ENCODE results near the gene AAR2.

The AAR2 gene

DNA sequence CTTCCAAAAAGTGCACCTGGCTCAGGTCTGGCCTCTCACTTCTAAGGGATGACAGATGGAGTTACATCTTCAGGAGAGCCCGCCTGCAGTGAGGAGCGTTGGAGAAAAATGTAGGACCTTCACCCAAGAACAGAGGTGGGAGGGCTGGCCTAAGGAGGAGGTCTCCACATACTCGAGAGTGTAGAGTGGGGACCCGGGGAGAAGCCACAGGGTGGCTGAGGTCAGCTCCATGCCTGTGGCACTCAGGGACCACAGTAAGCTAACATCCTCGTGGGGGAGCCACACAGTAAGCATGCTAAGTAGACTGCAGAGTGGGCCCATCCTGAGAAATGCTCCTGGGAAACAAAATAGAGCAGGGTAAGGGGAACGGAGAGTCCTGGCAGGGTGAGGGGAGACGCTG, 24.0 kb downstream of the AAR2 start:
- no peak for DNase-seq (ENCODE audit: low spot score)

DNA sequence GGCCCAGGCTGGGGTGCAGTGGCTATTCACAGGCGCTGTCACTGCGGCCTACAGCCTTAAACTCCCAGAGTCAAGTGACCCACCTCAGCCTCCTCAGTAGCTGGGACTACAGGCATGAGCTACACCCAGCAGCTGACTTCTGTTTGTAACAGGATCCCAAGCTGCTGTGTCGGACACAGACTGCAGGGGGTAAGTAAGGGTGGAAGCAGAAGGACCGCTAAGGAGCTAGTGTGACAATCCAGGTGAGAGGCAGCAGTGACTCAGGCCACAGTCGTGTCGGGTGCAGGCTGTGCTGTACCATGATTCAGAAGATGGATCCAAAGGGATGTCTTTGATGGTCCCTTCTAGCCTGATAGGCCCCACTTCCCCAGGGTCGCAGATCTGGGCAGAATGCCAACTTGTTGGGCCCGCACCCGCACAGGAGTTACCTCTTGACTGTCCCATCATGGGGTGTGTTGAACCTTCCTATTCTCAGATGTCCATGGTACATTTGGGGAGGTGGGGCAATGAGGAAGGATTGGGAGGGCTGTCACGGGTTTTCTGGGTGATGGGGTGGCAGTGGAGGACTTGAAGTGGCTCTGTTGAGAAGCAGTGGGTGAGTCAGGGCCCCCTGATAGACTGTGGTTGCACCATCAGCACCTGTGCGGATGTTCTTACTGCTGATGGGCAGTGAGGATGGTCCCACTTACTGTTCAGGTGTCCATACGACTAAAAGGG, 25.3 kb downstream of the AAR2 start:
- no peak for DNase-seq (ENCODE audit: low spot score)

DNA sequence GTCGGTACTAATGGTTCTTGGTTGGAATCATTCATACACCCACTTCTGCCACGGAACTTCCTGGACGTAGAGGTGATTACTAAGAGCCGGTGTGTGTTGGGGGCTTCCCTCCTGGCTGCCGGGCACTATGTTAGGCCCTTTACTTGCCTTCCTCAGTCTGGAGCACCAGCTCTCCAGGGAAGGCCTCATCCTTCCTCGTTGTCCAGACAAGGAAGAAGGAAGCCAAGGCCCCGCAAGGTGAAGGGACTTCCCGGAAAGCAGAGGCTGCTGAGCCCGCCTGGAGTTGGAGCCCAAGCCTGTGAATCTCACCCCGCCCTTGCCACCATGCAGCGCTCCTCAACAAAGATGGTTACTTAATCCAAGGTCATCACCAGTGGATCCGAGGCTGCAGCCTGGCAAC, 26.2 kb downstream of the AAR2 start:
- no peak for DNase-seq (ENCODE audit: low spot score)

DNA sequence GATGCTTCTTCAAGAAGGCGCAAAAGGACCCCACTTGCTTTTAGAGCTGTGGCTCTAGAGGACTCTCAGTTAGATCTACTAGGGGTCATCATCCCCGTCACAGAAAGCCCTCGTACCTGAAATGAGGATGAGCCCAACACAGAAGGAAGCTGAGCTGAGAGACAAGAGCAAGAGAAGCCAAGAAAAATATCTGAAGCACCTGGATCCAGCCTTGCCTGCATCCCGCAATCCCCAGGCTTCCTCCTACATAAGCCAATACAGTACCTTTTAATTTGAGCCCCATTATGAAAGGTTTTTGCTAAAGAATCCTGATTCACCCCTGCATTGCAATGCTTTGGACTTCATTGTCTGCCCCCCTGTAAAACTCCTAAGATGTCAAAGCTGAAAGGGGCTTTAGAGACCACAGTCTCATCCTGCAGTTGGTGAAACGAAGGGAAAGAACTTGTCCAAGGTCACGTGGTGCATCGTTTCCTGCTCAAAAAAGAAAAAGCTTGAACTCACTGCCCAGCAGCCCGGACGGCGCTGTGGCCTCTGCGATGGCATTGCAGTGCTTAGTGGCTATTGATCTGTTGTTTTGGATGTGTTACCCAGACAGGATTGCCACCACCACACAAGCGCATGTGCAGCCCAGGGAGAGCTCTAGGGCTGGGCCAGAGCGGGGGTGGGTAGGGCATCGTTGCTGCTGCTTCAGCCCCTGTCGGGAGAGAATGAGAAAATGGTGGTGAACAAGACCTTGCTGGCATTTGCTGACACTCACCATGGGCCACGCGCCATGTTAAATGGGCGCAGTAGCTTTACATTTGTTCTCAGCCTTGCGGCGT, 28.4 kb downstream of the AAR2 start:
- no peak for DNase-seq (ENCODE audit: low spot score)

DNA sequence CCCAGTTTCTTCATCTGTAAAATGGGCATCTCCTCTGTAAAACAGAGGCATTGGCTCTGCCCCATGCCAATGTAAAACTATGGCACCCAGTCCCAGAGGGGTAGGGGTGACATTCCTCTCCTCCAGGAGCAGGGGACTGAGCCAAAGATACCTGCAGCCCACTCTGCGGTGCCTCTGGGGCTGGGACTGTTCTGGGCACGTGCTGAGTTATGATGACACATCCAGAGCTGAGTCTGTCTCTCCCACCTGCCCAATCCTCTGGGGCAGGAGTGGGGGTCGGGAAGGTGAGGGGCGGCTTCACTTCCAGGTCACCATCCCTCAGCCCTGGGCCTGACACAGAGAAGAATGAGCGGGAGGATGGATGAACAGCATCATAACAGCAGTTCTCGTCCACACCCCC, 29.9 kb downstream of the AAR2 start:
- DNase-seq (ENCODE audit: low spot score), result no peak

DNA sequence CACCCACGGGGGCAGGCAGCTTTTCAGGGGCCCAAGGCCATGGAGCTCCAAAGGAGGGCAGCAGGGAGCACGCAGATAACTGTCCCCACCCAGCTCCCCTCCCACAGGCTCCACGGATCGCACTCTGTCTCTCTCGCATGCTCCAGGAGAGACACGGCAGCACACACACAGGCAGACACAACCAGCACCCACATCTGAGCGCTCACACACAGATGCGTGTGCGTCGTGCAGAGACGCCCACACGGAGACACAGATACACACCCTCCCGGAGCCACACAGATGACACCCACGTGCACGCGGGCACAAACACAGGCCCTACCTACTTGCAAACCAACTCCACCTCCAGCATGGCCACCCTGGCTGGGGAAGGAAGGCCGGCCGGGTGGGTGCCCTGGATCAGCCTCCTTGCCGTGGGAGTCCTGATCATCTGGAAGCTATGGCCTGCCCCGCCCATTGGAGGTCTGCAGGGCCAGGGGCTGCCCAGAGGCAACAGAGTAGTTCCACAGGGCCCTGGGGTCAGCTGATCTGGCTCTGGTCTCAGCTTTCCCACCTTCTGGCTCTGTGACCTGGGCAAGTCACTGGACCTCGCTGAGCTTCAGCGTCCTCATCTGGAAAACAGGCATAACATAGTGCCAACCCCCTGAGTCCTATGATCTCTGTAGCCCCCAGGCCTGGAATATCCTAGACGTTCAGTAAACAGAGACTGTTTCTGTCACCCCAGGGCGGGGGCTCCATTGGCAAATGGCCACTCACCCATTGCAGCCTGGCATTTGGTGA, 31.5 kb downstream of the AAR2 start:
- DNase-seq (ENCODE audit: low spot score), result no peak

DNA sequence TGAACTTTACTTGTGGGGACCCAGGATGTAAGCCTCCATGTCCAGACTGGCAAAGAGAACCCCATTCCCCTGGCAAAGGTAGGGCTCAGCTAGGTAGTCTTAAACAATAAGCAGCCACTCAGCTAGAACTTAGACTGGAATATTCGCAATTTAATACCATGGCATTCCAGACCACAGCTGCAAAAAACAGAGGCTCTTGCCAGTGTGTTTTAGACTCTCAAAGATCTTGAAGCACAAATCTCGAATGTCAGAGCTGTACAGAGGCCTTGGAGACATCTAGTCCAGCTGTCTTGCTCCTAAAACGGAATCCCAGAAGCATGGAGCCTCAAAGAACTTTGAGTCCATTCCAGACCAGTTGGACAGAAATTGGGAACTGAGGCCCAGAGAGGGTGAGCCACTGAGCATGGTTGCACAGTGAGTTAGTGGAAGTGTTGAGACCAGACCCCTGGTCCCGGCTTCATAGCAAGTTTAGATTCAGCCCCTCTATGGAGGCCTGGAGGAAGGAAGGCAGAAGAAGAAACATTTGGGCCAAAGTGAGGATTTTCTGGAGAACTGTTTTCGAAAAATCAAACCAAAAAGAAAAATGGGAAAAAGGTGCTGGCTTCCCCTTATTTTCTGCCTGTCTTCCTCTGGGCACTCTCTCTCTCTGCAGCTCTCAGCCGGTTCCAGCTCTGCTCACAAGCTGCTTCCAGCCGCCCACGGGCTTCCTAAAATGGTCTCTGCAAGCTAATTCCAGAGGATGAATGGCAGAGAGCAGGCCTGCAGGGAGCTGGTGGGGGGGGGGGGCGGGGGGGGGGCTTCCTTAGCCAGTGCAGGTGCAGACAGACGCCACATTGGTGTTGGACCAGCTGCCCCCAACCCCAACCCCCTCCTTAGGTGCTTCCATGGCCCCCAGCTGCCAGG, 32.4 kb downstream of the AAR2 start:
- DNase-seq (ENCODE audit: low spot score), result no peak

DNA sequence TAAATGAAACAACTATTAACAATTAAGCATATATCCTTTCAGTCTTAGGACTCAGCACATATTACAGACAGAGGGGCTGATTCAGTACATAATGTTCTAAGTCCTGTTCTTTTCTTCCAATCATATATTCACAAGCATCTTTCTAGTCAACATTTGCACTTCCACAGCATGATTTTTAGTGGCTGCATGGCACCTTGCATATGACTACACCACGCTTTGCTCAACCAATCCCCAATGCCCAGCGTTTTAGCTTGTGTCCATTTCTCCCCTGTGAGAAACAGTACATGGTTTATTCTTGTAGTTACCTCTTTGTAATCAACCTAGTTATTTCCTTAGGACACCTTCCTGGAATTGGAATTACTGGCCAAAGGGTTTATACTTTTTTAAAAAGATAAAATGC, 33.2 kb downstream of the AAR2 start:
- no peak for DNase-seq (ENCODE audit: low spot score)

DNA sequence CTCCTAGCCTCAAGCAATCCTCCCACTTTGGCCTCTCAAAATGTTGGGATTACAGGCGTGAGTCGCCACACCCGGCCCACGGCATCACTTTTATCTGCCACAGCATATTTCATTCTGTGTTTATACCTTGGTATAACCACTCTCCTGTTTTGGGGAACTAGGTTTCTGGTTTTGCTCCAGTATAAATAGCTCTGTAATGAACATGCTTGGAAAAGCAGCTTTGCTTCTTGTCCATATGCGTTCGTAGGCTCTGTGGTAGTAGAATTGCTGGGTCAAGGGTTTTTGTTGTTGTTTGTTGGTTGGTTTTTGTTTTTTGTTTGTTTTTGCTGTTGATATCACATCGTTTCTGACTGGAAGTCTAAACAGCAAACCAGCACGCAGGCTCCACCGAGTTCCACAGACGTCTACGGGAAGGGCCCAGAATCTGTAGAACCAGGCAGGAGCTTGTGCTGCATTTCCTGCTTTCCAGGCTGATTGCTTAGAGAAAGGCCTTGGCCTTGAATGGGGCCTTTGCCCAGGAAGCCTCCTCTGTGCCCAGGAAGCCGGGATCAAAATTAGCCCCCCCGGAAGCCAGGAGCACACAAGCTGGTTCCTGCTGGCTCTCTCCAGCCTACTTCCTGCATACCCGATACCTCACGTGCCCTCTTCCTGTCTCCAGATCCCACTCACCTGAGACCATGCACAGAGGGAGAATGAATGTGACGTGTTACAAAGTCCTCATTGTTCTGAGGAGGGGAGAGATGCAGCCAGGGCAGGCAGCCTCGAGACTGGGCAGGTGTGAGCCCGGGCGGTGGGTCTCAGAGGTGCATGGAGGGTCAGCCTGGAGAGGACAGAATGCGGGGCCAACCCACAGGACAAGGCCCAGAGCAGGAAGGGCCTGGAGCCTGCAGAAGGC, 34.7 kb downstream of the AAR2 start:
- no peak for DNase-seq (ENCODE audit: low spot score)

DNA sequence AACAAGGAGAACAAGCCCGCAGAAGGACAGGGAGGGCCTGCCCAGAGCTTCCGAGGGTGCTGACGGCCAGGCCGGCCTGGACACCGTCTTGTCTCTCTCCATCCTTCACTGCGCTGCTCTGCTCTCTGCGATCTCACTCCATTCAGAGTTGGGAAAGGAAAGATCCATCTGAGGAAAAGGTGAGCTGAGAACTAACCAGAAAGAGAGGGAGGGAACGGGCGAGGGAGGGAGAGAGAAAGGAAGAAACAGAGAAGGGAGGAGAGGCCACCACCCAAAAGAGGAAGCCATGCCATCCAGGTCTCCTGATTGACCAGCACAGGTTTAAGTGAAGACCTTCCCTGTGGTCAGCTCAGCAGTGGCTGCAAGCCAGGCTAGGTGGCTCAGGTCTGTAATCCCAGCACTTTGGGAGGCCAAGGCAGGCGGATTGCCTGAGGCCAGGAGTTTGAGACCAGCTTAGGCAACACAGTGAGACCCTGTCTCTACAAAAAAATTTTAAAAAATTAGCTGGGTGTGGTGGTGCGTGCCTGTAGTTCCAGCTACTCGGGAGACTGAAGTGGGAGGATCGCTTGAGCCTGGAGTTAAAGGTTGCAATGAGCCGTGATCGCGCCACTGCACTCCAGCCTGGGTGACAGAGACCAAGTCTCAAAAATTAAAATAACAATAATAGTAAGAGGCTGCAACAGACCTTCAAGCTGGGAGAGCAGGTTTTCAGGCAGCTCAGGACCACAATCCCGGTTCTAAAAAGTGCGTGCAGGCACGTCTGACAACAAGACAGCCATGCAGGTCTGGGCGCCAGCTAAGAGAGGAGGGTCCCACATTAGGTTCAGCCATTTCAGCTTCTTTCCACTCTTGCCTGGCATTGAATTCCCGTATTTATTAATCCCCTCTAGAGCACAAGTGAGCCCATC, 35.6 kb downstream of the AAR2 start:
- DNase-seq (ENCODE audit: low spot score), result no peak

DNA sequence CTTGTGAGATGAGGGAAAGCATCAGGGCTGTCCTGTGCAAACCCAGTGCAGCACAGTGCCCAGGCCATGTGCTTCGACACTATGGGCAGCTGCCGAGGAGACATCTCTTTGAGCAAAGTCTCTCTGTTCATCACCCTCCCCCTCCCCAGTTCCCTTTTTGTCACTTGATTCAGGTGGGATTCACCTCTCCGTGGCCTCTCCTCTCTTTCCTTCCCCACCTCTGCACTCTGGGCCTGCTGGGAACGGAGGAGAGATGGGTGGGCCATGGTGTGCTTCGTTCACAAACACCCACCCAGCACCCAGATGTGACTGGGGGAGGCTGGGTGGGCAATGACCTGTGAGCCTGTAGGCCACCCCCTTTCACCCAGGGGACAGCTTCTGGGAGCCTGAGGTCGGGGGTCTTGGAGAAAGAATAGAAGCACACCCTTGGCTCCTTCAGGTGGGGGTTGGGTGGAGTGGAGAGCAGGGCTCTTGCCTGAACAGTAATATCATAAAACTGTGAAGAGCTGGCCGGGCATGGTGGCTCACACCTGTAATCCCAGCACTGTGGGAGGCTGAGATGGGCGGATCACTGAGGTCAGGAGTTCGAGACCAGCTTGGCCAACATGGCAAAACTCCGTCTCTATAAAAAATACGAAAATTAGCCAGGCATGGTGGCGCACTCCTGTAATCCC, 36.4 kb downstream of the AAR2 start:
- no peak for DNase-seq (ENCODE audit: low spot score)

DNA sequence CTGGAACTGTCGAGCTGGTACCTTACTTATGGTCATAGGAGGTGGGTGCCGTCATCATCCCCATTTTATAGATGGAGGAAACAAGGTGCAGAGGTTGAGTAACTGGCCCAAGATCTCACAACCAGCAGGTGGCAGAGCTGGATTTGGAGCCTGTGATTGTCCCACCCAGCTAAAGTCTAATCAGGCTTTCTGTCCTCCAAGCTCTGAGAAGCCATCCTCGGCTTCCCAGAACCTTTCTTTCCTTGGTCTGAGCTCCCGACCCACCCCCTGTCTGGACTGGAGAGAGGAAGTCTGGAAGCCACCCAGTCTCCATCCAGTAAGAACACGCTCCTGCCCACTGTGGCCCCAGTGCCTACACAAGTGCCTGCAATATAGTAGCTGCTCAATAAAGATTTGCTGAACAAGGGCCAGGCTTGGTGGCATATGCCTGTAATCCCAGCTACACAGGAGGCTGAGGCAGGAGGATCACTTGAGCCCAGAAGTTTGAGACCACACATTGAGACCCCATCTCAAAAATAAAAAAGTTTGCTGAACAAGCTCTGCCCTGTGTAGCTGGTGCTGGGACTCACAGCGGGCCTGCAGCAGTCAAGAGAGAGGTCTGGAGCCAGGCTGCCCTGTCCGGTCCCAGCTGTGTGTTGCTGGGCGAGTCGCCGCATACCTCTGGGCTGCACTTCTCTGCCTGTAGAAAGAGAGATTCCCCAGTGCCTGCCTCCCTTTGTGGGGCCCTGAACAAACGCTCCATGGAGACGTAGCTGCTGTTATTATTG, 37.3 kb downstream of the AAR2 start:
- no peak for DNase-seq (ENCODE audit: low spot score)

DNA sequence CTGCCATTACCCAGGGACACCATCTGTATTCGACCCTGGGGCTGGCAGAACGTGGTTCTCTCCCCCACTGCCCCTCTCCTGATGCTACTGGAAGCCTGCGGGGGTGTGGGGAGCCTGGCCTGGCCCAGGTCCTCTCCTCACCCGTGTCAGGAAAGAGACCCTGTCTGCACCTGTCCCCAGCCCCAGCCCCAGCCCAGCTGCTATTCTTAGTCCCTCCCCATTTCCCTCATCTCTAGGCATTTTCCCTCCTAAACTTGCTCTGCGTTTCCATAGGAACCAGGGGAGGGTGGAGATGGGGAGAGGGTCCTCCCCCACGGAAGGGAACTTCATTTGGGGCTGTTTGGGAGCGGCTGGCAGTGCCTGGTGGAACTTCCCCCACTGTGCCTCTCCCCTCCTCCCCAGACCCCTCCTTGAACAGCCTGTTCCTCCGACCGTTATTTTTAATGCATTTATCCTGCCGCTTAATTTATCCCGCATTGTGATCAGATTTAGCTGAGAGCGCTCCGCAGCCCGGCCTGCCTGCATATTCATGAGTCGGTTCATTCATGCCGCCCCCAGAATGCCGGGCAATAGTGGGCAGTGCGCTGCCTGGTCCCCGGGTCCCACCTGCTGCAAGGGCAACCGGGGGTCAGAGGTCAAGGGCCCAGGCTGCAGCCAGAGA, 38.0 kb downstream of the AAR2 start:
- DNase-seq (ENCODE audit: low spot score), result no peak

DNA sequence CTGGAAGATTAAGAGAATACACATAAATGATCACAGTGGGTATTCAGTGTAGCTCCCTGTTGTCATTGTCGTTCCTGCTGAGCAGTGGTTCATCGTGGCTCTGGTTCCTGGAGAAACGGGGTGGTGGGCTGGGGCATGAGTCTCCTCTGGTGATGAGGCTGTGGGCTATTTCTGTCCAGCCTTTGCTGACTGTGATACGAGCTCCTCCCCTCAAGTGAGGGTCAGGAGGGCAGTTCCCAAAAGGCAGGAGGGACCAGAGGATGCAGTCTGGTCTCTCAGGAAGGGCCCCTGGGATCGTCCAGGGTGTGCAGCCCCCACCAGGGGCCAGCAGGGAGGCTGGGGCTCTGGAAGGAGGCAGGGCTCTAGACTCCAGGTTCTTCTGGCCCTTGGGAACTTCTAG, 38.7 kb downstream of the AAR2 start:
- no peak for DNase-seq (ENCODE audit: low spot score)

DNA sequence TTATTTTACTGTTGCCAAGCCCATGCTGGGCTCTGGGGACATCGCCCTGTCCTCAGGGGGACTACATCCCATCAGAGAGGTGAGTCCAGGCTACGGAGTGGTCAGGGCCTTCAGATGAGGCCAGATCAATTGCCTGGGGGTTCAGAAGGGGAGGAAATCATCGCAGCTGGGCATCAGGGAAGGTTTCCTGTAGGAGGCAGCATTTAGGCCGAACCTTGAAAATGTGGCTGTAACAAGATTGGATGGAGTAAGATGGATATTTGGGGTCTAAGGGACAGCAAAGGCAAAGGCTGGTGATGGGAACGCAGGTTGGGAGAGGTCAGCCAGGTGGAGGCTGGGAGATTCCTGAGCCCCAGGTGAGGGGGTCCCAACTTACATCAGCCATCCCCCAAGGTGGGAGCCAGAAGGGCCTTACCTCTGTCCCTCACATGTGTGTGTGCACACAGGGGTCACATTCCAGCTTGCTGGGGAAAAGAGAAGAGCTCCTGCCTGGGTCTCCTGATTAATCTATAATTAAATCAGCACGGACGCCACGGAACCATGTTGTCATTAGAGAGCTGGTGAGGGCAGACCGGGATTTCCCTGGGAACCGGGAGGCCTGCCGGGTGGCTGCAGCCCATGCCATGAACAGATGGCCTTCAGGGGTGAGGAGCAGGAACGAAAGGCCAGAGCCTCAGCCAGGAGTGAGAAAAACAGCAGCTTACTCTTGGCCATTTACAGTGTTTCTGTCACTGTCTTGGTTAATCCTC, 39.3 kb downstream of the AAR2 start:
- no peak for DNase-seq (ENCODE audit: low spot score)

DNA sequence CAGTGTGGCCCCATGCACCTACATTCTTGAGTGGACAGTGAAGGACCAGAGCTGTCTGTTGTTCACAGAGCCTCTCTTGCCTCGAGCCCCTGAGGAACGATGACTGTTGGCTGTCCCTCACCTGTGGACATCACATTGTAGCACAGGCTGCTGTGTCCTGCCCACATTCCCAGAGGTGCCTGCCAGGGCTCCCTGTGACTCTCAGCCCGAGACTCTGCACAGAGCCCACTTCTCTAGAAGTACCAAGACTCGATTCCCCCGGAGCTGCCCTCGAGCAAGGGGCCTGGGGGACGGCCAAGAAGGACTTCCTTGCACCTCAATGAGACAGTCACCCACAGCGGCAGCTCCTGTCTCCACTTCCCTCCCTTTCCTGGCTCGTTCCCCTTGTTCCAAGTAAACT, 41.3 kb downstream of the AAR2 start:
- no peak for DNase-seq (ENCODE audit: low spot score)

DNA sequence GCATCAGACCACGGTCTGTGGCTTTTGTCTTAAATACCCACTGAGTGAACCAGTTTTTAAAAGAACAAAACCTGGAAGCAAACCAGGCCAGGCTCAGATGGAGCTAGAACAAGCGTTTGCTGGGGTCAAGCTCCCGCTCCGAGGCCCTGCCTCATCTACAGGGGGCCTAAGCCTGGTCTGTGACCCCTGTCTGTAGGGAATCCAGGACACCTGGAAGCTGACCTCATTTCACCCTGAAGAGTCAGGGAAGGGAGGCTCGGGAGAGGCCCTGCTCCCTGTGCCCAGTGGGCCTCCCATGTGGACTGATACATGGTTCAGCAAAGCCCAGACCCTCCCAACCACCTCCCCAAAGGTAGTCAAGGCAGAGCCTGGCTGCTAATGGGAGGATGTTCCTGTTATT, 43.1 kb downstream of the AAR2 start:
- DNase-seq (ENCODE audit: low spot score), result no peak
